HG02840 (cell line): Measurements from ENCODE around the gene ELP1.
"Not testable (repeated sequence)": the region's sequence is repeated elsewhere in the genome, so short reads cannot be mapped to it uniquely, and the experiment has no call there.

ENCODE experiments used
- ATAC-seq: cut with Tn5 transposase; IDR thresholded peaks from one replicate; pipeline ENCODE4 v1.9.1; 2021; ENCODE audit warnings: mild to moderate bottlenecking, moderate library complexity, moderate number of reproducible peaks; ENCODE audit not compliant: unreplicated experiment, low FRiP score

ELP1 gene

DNA sequence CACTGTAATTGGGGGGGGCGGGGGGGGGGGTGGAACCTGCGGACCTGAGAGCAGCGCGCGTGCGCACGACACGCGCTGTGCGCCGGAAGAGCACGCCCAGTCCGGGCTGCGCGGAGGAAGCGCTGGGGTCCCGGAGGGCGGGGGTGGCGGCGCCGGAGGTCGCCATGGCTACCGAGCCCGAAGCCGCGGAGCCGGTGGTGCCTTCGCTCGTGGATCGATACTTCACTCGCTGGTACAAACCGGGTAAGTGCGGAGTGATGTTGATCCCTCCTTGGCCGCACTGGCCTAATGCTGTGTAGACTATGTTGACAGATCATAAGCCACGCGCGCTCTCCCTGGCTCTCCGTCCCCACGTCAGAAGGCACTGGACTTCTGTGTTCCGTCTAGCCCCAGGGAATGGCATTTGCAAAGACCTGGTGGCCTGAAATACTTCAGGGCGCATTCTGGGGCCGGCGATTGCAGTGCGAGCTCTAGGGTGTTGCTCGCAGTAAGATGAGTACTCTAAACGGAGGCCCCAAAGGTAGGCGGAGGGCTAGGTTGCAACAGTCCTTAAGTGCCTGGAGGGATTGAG, 484 bp upstream of the ELP1 start, which contains the start of gene ABITRAM:
TSS of gene ABITRAM (plus strand) at position 78 of the 571 bp plus-strand sequence. CDS start at position 165, 87 bp downstream.
- peak; percentile 75 for ATAC-seq

DNA sequence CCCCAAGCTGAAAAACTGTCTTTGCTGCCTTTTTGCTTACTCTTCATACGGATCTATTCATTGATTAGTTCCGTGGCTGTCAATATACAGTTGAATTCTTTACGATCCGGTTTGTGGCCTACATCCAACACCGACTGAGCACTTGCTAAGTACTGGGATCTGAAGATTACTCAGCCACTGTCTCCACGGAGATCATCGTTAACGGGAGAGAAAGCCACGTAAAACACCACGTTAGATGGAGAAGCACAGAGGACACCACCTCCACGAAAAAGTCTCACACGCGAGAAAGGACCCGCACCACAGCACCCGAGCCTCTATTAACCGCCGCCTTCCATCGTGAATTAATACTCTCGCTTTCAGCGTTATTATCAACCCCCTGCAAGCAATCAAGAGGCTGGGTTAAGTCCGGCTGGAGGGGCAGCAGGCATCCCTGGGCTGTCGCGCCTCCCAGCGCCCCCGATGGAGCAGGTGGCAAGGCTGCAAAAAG, 650 bp downstream of the ELP1 start:
- ATAC-seq: no peak

DNA sequence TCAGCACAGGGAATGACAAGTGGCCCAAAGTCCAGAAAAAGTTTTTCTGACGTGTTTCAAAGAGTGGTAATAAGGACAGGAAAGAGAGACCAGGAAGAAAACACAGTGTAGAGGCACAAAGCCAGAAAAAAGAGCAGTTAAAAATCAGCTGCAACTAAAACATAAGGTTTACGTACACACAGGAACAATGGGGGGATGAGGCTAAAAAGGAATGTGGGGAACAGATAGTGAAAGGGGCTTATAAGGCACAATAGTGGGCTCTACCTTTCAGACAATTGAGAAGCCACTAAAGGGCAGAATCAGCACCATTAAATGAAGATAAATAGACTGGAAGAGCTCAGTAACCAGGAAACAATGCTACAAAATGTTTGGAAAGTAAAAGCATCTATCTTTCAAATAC, 5.5 kb downstream of the ELP1 start:
- ATAC-seq: no peak

DNA sequence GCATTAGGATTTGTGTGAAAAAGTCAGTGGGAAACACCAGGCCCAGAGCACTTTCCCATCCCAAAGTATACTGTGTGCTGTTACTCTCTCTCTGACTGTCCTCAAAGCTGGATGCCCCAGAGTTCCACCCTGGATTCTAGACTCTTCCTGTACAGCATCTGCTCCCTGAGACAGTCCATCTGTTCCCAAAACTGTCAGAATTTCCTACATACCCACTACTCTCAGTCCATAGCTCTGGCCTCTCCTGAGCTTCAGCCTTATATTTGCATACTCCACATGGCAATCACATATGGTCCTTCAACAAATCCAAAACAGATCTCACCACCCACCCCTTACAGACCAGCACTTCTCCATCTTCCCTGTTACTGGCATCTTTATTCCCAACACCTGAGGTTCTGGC, 9.5 kb downstream of the ELP1 start:
- ATAC-seq: no peak

DNA sequence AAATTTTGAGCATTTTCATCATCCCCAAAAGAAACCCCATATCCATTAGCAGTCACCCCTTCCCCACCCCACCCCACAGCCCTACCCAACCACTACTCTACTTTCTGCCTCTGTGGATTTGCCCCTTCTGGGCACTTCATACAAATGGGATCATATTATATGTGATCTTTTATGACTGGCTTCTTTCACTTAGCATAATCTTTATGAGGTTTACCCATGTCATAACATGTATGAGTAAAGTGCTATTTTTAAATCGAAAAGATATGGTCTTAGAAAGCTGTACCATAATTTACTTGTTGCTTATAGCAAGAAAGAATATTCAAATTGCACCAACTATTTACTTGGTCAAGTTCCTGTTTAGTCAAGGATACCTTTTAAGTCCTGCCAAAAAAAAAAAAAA, 12.7 kb downstream of the ELP1 start:
- ATAC-seq: no peak

DNA sequence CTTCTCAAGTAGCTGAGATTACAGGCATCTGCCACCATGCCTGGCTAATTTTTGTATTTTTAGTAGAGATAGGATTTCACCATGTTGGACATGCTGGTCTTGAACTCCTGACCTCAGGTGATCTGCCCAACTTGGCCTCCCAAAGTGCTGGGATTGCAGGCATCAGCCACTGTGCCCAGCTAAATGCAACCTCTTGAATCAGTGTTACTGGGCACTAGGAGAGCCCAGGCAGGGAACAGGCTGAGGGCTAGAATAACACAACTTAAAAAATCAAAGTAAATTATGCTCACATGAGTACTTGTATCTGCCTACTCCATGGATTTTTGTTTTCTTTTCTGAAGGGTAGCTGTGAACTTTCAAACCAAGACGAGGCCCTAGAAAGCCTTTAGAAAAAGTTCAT, 13.5 kb downstream of the ELP1 start:
- ATAC-seq: not testable (repeated sequence)

DNA sequence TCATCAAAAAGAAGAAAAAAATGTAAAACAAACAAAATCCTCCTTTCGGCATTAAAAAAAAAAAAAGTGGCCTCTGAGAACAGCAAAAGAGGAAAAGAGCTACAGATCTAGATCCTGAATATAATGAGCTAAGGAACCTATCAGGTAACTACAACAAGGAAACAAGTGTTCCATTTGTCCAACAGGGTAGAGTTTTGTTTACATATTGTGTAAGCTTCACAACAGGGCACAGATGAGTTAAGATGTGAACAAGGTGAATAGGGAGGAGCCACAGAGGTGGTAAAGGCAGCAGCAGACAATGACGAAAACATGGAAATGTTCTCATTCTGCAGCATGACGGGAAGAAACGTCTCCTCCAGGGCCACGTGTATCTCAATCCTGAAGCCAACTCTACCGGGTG, 14.4 kb downstream of the ELP1 start:
- ATAC-seq: no peak

DNA sequence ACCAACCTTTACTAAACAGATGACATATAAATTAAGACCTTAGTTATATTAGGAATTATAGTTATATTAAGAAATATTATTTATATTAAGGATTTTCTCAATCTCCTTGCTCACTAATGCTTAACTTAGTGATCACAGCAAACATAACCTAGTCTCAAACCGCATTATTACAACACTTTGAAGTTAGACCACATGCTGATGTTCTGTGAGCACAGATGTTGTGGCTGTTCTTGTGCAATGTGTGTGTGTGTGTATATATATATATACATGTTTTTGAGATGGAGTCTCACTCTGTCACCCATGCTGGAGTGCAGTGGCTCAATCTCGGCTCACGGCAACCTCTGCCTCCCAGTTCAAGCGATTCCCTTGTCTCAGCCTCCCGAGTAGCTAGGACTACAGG, 20.5 kb downstream of the ELP1 start:
- ATAC-seq: no peak

DNA sequence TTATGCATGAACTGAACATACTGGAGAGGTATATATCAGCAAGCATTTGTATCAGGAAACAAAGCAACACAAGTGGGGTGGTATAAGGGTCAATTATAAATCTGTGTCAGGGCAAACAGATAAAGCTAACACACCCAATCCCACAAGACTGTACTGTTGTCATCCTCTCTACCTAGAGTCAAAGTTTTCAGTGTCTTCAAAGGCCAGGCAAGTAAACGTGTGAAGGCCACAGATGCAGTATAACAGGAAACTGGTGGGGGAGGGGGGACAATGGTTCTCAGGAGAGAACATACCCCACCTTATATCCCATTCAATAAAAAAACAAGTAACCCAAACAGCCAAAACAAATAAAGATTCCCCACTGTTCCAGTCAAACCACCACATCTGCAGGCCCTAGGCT, 22.1 kb downstream of the ELP1 start:
- ATAC-seq: no peak

DNA sequence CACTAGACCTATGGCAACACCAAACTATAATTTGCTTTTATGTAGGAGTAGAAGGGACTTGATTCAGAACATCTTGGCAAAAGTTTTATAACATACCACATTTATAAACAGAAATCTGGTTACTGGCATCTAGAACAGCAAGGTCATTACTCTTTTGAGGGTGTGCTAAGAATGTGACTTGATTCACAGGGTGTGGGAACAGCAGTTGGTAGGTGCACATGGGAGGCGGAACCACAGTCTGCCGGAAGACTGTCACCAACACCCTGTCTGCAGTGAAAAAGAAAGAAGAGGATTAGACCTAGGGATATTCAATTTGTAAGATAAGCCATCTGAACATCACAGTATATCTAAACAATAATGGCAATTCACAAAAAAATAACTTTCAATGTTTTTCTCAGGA, 23.0 kb downstream of the ELP1 start:
- ATAC-seq: no peak

DNA sequence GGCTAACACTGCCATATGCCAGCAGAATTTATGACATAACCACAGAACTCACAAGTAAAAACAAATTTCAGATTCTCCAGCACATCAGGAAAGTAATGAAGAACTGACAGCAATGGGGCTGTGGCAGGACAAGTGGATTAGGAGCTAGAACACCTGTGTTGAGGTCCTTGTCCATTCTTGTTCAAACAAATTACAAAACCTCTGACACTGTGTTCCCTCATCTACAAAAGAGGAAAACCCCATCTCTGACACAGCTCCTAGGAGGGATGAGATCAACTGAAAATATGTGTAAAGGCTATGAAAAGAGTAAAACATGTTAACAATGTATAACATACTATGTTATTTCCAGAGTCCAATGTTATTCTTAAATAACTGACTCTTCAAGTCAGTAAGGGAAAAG, 23.5 kb downstream of the ELP1 start:
- ATAC-seq: no peak

DNA sequence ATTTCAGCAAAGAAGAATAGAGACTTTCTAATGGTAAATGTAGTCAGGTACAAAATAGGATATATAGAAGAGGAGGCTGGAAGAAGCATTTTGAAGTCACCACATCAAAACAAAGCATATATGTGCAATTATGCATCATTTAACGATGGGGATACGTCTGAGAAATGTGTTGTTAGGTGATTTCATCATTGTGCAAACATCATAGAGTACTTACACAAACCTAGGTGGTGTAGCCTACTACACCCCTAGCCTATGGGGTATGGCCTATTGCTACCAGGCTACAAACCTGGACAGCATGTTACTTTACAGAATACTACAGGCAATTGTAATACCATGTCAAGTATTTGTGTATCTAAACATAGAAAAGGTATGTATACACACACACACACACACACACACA, 28.4 kb downstream of the ELP1 start:
- ATAC-seq: no peak

DNA sequence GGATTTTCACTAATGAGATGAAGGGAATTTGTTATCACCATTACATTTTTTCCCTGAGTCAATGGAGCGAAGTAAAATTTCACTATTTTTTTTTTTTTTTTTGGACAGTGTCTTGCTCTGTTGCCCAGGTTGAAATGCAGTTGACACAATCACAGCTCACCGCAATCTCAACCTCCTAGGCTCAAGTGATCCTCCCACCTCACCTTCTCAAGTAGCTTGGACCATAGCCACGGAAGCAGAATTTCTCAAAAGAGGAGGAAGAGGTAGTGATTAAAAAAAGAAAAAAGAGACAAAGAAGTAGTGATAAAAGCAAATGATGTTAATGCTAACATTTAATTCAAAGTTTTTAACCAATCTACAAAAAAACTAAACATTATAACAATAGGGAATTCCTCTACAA, 29.8 kb downstream of the ELP1 start:
- no peak for ATAC-seq

DNA sequence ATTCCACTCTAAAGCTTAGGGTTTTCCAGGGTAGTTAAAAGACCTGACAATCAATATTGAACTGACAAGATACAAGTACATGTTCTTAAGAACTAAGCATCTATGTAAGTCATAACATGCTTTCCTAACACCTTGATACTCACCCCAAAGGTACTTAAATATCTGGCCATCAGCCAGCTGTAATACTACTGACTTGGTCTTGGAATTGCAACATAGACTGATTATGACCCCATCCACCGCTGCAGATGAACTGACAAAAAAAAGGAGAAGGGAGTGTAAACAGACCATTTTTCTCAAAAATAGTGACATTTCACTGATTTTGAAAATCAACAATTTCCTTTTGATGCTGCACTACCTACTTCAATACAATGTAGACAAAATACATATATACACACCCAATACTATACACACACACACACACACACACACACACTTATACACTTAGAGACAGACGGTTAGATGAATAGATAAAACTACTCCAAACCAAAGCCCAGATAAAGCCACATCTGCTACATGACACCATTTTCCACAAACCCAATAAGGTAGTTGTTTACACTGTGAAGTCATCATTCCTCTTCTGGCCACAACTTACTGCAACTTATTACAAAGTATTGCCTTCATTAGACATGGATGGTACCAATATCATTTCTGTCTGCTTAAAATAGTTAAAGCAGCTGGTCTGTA, 30.4 kb downstream of the ELP1 start:
- no peak for ATAC-seq

DNA sequence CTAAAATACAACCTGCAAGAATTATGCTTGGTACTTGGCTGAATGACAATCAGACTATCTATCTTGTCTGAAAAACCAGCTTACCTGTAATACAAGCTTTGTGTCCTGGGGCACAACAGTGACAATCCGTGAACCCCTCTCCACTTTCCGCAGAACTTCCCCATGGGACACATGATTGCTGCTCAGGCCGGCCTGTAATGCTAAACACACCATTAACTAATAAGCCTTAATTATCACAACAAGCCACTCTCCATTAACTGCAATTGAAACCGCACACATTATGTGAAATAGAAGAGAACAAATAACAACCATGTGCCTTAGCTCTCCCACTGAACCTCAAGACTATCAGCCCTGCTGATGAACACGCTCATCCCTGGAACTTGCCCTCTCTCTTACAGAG, 33.7 kb downstream of the ELP1 start:
- ATAC-seq: no peak

DNA sequence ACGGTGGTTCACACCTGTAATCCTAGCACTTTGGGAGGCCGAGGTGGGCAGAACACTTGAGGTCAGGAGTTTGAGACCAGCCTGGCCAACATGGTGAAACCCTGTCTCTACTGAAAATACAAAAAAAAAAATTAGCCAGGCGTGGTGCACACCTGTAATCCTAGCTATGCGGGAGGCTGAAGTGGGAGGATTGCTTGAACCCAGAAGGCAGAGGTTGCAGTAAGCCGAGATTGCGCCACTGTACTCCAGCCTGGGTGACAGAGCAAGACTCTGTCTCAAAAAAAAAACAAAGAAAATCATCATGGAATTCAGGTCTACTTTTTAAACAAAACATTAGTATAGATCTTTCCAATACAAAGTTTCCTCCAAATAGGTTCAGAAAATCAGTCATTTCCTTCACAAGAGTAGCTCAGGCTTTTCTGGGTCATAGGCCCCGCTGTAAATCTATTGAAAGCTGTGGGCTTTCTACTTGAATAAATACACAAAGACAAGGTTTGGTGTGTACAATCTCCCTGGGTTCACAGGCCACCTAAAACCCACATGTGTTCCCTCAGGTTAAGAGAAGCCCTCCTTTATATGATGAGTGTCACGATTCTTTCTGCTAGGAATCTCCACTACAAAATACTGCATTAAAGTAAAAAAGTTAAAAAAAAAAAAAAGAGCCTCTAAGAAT, 34.8 kb downstream of the ELP1 start:
- not testable (repeated sequence) for ATAC-seq

DNA sequence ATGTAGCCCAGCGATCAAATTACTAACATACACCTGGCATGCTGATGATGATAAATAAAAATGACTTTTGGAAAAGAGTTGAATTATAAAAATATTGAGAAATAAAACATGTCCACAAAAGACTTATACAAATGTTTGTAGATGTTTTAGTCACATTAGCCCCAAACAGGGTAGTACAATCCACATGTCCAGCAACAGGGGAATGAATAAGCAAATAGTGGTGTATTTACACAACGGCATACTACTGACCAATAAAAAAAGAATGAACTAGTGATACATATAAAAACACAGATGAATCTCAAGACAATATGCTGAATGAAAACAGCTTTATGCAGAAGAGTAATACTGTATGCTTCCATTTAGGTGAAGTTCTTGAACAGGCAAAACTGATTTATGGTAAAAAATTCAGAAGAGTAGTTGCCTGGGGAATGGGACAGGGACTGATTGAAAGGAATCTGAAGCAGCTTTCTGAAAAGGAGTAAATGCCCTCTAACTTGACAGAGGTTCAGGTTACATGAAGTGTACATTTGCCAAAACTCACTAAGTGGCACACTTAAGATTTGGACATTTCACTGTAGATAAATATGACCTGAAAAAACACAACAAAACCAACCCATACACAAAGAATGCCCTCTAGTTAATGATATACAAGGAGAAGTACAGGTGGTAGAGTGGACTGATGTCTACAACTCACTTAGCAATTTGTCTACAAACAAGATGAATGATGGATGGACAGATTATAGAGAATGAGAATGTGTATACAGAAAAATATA, 36.4 kb downstream of the ELP1 start:
- no peak for ATAC-seq

DNA sequence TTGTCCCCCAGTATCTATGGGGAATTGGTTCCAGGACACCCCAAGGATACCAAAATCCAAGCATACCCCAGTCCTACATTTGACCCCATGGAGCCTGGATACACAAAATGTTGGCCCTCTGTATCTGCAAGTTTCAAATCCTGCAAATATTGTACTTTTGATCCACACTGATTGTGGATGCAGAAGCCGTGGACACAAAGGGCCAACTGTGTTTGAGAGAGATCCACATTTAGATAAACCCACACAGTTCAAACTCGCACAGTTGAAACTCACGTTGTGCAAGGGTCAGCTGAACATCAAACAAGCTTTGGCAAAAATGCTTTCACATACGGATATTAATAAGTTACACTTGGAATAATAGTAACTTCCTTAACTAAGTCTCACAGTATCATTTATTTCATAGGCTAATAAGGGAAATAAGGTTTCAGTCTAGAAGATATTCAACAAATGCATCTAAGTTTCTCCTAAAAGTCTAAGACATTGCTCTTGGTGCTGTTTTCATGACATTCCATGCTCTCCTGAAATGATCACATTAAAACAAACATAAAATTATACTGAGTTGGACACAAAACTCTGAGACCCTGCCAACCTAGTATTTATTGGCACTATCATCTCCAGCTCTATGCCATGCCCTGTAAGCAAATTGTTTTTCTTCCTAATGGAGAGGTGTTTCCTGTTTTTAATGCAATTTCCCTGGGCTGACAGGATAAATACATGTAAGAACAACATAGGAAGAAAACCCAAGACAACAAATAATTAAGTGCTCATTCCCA, 39.5 kb downstream of the ELP1 start:
- no peak for ATAC-seq

DNA sequence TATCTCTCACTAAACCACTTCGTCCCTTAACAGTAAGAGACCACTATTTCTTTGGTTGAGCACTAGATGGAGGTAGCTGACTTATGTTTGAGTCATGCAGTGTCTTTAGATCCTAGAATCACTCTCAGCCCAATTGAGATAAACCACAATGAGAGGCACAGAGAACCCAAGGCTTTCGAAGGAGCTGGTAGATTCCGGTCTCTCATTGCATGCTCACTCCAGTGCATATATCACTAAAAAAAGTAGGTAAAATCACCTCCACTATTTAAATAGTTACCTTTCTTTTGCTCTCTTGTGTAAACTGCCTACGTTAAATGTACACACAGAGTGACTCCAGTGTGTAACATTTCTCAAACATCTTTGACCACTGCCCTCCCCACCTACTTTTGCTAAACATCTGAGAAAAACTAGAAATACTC, 44.3 kb downstream of the ELP1 start:
- ATAC-seq: no peak

DNA sequence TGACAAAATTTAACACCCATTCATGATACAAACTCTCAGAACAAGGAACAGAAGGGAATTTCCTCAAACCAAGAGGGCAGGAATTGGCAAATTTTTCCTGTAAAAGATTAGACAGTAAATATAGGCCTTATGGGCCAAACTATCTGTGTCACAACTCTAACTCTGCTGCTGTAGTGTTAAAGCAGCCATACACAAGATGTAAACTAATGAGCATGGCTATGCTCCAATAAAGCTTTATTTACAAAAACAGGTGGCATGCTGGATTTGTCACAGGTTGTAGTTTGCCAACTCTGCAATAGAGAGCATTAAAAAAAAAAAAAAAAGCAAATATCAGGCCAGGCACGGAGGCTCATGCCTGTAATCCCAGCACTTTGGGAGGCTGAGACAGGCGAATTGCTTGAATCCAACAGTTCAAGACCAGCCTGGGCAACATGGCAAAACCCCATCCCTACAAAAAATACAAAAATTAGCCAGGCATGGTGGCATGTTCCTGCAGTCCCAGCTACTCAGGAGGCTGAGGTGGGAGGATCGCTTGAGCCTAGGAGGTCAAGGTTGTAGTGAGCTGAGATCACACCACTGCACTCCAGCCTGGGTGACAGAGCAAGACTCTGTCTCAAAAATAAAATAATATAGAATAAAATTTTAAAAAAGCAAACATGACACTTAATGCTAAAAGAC, 47.2 kb downstream of the ELP1 start:
- ATAC-seq: not testable (repeated sequence)
